Fibroblast of villous mesenchyme (primary cell): ENCODE data around the gene LPCAT3. TPM values are rescaled to one million over a fixed set of nuclear protein-coding genes. Genes with fewer than 3 reads are reported as not detected.

ENCODE experiments used
- DNase-seq: peaks from one replicate; pipeline ENCODE4 v3.0.0-alpha.2; 2010; ENCODE audit warnings: low read depth
- H3K4me3 ChIP-seq: 2 replicates; pipeline ENCODE4 v1.5.1; 2011; ENCODE audit warnings: low read depth, mild to moderate bottlenecking, low read length
- total RNA-seq: library from RNA; depleted of rRNA; stranded (reverse); fragments of >200 nt; gene quantifications from 2 replicates; pipeline ENCODE4 v1.2.3, GENCODE V29; 2012
- TF ChIP-seq, protein P1 (sequence below): IDR thresholded peaks from 2 replicates; pipeline ENCODE4 v1.5.1; 2012; ENCODE audit warnings: low read depth, mild to moderate bottlenecking, low read length; ENCODE audit not compliant: insufficient read depth

The LPCAT3 gene
- total RNA-seq, 1 donor, result 26.3 TPM

GRCh38 chr12:6956021-6956727 is 62.1 kb downstream of the LPCAT3 start:
- no peak overlapping the region for H3K4me3 ChIP-seq
- DNase-seq, result no peak
- TF ChIP-seq, protein P1, sequence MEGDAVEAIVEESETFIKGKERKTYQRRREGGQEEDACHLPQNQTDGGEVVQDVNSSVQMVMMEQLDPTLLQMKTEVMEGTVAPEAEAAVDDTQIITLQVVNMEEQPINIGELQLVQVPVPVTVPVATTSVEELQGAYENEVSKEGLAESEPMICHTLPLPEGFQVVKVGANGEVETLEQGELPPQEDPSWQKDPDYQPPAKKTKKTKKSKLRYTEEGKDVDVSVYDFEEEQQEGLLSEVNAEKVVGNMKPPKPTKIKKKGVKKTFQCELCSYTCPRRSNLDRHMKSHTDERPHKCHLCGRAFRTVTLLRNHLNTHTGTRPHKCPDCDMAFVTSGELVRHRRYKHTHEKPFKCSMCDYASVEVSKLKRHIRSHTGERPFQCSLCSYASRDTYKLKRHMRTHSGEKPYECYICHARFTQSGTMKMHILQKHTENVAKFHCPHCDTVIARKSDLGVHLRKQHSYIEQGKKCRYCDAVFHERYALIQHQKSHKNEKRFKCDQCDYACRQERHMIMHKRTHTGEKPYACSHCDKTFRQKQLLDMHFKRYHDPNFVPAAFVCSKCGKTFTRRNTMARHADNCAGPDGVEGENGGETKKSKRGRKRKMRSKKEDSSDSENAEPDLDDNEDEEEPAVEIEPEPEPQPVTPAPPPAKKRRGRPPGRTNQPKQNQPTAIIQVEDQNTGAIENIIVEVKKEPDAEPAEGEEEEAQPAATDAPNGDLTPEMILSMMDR, result no peak

GRCh38 chr12:6955108-6956020 is 62.9 kb downstream of the LPCAT3 start:
- no peak overlapping the region for H3K4me3 ChIP-seq
- DNase-seq, result no peak
- TF ChIP-seq, protein P1, result no peak

DNA sequence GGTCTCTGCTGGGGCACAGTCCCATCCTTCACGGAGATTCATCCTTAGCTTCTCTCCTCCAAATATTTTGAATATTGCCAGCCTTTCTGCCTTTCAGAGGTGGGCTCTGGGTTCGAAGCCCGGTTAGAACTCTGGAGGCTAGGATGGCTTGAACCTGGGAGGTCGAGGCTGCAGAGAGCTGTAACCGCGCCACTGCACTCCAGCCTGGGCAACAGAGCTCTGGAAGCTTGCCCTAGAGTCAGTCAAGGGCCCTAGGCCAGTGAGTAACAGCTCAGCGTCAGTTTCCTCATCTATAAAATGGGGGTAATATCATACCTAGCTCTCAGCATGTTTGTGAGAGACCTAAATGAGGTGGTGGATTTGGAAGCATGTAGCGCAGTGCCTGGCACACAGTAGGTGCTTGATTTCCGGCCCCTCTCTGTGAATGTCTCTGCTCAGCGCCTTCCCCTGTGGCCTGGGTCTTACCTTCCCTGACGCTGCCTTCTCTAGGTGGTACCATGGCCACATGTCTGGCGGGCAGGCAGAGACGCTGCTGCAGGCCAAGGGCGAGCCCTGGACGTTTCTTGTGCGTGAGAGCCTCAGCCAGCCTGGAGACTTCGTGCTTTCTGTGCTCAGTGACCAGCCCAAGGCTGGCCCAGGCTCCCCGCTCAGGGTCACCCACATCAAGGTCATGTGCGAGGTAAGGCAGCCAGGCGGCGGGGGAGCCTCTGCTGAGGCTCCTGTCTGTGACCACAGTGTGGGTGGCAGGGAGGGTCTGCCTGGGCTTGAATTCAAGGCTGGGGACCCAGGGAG is 63.8 kb downstream of the LPCAT3 start:
- H3K4me3 ChIP-seq, result no peak overlapping the region
- TF ChIP-seq, protein P1, result no peak
- no peak for DNase-seq

GRCh38 chr12:6953442-6954315 is 64.6 kb downstream of the LPCAT3 start:
- TF ChIP-seq, protein P1, result no peak
- no peak overlapping the region for H3K4me3 ChIP-seq
- peak; percentile 22 for DNase-seq

GRCh38 chr12:6952863-6953441 is 65.3 kb downstream of the LPCAT3 start:
- DNase-seq, result no peak
- no peak overlapping the region for H3K4me3 ChIP-seq
- TF ChIP-seq, protein P1, result no peak
